Endothelial cell of umbilical vein (primary cell): ENCODE measurements around the gene ACP2. TPM values are rescaled to one million over a fixed set of nuclear protein-coding genes. Genes with fewer than 3 reads are reported as not detected.
"Not testable (repeated sequence)": the region's sequence is repeated elsewhere in the genome, so short reads cannot be mapped to it uniquely, and the experiment has no call there.

ENCODE experiments used
- BruUV-seq: library from RNA; stranded (reverse); fragments of 400-500 nt; replicated peaks from 2 replicates; lab custom pipeline; 2021; lab: Mats Ljungman, UMichigan
- CTCF ChIA-PET: fragments of 300-600, 350-600 bp; sonication (Branson Sonifier 250); formaldehyde crosslinking; loops from one replicate; lab custom pipeline; 2021; ENCODE audit warnings: antibody characterized with exemption, inconsistent platforms; lab: Charles Lee
- POLR2A ChIA-PET: fragments of 300-600, 350-600 bp; sonication (Branson Sonifier 250); formaldehyde crosslinking; loops from one replicate; lab custom pipeline; 2021; ENCODE audit warnings: antibody characterized with exemption, inconsistent platforms; lab: Charles Lee
- DNase-seq: peaks from one replicate; pipeline ENCODE4 v3.0.0-alpha.2; 2011; ENCODE audit warnings: low read depth, low spot score
- FAIRE-seq: peaks from 2 replicates; lab custom pipeline; 2011; peaks lifted over from hg19 to GRCh38; lab: Jason Lieb, UNC
- H2AFZ ChIP-seq: 2 replicates; pipeline ENCODE4 v1.6.0; 2012; ENCODE audit warnings: low read depth, low read length, control low read depth, inconsistent platforms
- H3K27ac ChIP-seq: 2 replicates; pipeline ENCODE4 v1.5.1; 2011; ENCODE audit warnings: low read depth, mild to moderate bottlenecking, control low read depth, low read length, moderate library complexity; ENCODE audit not compliant: insufficient read depth
- H3K27me3 ChIP-seq, 2 experiments: 2 replicates each; pipeline versions ENCODE4 v1.6.0 to v1.6.1; 2011; ENCODE audit warnings: low read length in 2 of 2, mixed read lengths in 1 of 2; ENCODE audit not compliant: control insufficient read depth in 2 of 2, insufficient read depth in 2 of 2
- H3K36me3 ChIP-seq, 2 experiments: 2 replicates in 1 of 2; 3 replicates in 1 of 2; pipeline ENCODE4 v1.5.1; 2011; ENCODE audit warnings: low read length in 2 of 2, mild to moderate bottlenecking in 1 of 2, moderate library complexity in 1 of 2; ENCODE audit not compliant: control insufficient read depth in 2 of 2, insufficient read depth in 2 of 2; ENCODE audit errors: extremely low read depth in 1 of 2
- H3K4me1 ChIP-seq: 3 replicates; pipeline ENCODE4 v1.5.1; 2011; ENCODE audit warnings: mild to moderate bottlenecking, low read length; ENCODE audit not compliant: control insufficient read depth, insufficient read depth; ENCODE audit errors: extremely low read depth
- H3K4me2 ChIP-seq: 2 replicates; pipeline ENCODE4 v1.6.1; 2011; ENCODE audit warnings: low read length, control low read depth, mixed read lengths; ENCODE audit not compliant: insufficient read depth
- H3K4me3 ChIP-seq, 3 experiments: fragments of 200-600 bp in 1 of 3; sonication (generic), shearing (Covaris generic) in 1 of 3; replicated peaks in 1 of 3; 2 replicates each; pipeline ENCODE4 v1.5.1; 2011 to 2016; ENCODE audit warnings: control low read depth in 3 of 3, low read length in 3 of 3, mild to moderate bottlenecking in 2 of 3, inconsistent platforms in 1 of 3, low read depth in 1 of 3, moderate library complexity in 1 of 3; ENCODE audit not compliant: insufficient read depth in 1 of 3
- H3K79me2 ChIP-seq: 2 replicates; pipeline ENCODE4 v1.6.0; 2012; ENCODE audit warnings: low read length, inconsistent platforms; ENCODE audit not compliant: control insufficient read depth, insufficient read depth
- H3K9ac ChIP-seq: replicated peaks from 2 replicates; pipeline ENCODE3; 2011; ENCODE audit warnings: low read length, control low read depth; ENCODE audit not compliant: insufficient read depth; ENCODE audit errors: extremely low read depth
- H3K9me1 ChIP-seq: replicated peaks from 3 replicates; pipeline ENCODE4 v1.6.0; 2011; ENCODE audit warnings: mild to moderate bottlenecking, low read length; ENCODE audit not compliant: control insufficient read depth, insufficient read depth; ENCODE audit errors: extremely low read depth
- H3K9me3 ChIP-seq: replicated peaks from 2 replicates; pipeline ENCODE4 v1.5.1; 2012; ENCODE audit warnings: low read length, inconsistent platforms; ENCODE audit not compliant: control insufficient read depth, insufficient read depth
- H4K20me1 ChIP-seq: replicated peaks from 2 replicates; pipeline ENCODE3; 2011; ENCODE audit warnings: mild to moderate bottlenecking, low read length; ENCODE audit not compliant: control insufficient read depth, insufficient read depth; ENCODE audit errors: extremely low read depth
- MYC ChIP-seq: IDR thresholded peaks from one replicate; pipeline ENCODE4 v1.6.1; 2011; ENCODE audit warnings: mild to moderate bottlenecking, low read depth, low read length
- POLR2A ChIP-seq: IDR thresholded peaks from 2 replicates; pipeline ENCODE4 v1.6.1; 2012; ENCODE audit warnings: low read depth, mild to moderate bottlenecking, control low read depth, low read length
- POLR2AphosphoS5 ChIP-seq: IDR thresholded peaks from 2 replicates; pipeline ENCODE4 v1.6.1; 2012; ENCODE audit warnings: low read depth, mild to moderate bottlenecking, control low read depth, low read length, moderate library complexity; ENCODE audit not compliant: insufficient read depth
- dilution Hi-C: fragments of 300-500 bp; cut with MboI; formaldehyde crosslinking; loops from one replicate; pipeline ENCODE4 v1.15.0; 2019; ENCODE audit warnings: low sequenced_read_pairs; ENCODE audit not compliant: extremely low pct_ligation_motif_present
- intact Hi-C: fragments of 100-400 bp; cut with micrococcal nuclease; formaldehyde crosslinking; loops from one replicate; pipeline ENCODE4 v1.10.0; 2022
- polyA plus RNA-seq, 4 experiments: library from polyadenylated mRNA; depleted of rRNA in 3 of 4; stranded (reverse) in 3 of 4; unstranded in 1 of 4; fragments of >200 nt; gene quantifications; 2 replicates each; pipeline versions ENCODE4 v1.2.1 to v1.2.3, GENCODE V29; 2011 to 2012; ENCODE audit warnings: missing spikeins in 1 of 4
- total RNA-seq: library from RNA; stranded (reverse); gene quantifications from 2 replicates; pipeline ENCODE4 v1.2.3, GENCODE V29; 2021

The ACP2 gene
- total and polyA plus RNA-seq, 2 donors (not counting 3 experiments of a cell fraction or from before 2014, with no cell fraction given): 35.6 to 49.2 TPM

DNA sequence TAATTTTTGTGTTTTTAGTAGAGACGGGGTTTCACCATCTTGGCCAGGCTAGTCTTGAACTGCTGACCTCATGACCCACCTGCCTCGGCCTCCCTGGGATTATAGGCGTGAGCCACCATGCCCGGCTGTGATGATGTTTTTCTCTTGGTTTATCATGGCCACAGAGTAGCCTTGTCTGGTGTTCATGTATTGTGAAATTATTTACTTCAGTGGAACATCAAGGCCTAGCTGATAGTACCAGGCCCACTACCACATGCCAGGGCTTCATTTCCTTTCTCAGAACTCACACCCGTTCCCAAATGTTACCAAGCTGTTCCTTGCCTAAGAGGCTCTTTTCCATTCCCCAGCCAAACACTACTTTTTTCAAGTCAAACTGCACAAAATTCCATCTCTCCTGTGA, 40.0 kb downstream of the ACP2 start:
- Histone ChIP-seq H3K27me3 (peaks cover 0 to 5% of the 10 kb centered on the region in 2 experiments), H3K4me2 (no peak overlapping the region), H3K9me3 (no peaks in the 10 kb centered on the region), H3K27ac (no peak overlapping the region), H3K4me1 (no peaks in the 10 kb centered on the region), H3K9ac (no peak overlapping the region), H3K9me1 (no peaks in the 10 kb centered on the region), H3K4me3 (no peak overlapping the region), H3K36me3 (no peaks in the 10 kb centered on the region), H2AFZ (no peak overlapping the region), H3K79me2 (no peaks in the 10 kb centered on the region), H4K20me1 (no peaks in the 10 kb centered on the region)
- intact Hi-C loops: no loop called here
- FAIRE-seq (no peak), DNase-seq (no peak)
- ChIA-PET CTCF (interaction anchor here (2.5 kb wide), 1 partner anchor 21 kb away, joined by 5 read pairs; no protein-coding TSS in a partner anchor), POLR2A (no interaction called here)
- dilution Hi-C loops: no loop called here
- BruUV-seq: no TSS peak
- no peak for TF ChIP-seq MYC
- no peak for TF ChIP-seq POLR2A
- no peak for TF ChIP-seq POLR2AphosphoS5

- H3K79me2 ChIP-seq, H2AFZ ChIP-seq, H3K27ac ChIP-seq, POLR2A ChIA-PET, H3K4me1 ChIP-seq, H4K20me1 ChIP-seq, H3K27me3 ChIP-seq, dilution Hi-C loops, H3K9me3 ChIP-seq, FAIRE-seq, H3K9ac ChIP-seq, H3K4me2 ChIP-seq, H3K9me1 ChIP-seq, intact Hi-C loops, DNase-seq, BruUV-seq, H3K36me3 ChIP-seq, H3K4me3 ChIP-seq: not testable (repeated sequence)
- CTCF ChIA-PET: interaction anchor here (1.0 to 2.5 kb wide), 2 partner anchors 20 to 51 kb away, joined by 3 to 5 read pairs; no protein-coding TSS in a partner anchor
These were observed 40.5 kb downstream of the ACP2 start for GRCh38 chr11:47208008-47208552.
